ENCODE measurements around the gene COX14. TPM values are rescaled to one million over a fixed set of nuclear protein-coding genes. Genes with fewer than 3 reads are reported as not detected.

Gene COX14
- total RNA-seq, 2 experiments from 2014 or later, result 43.1 to 51.0 TPM

- Mint-ChIP-seq H3K9me3 (no peaks in the 10 kb centered on the region), H3K36me3 (ENCODE audit: low read depth) (peaks cover 10% of the 10 kb centered on the region), H3K27me3 (no peaks in the 10 kb centered on the region), H3K27ac (no peak overlapping the region), H3K4me3 (no peak overlapping the region), H3K4me1 (ENCODE audit: low read depth) (no peaks in the 10 kb centered on the region)
- no peak for TF ChIP-seq CTCF (IDR thresholded peaks at IDR 0.05)
- intact Hi-C loops (cut with micrococcal nuclease), result no loop called here
- CTCF ChIA-PET, result interaction anchor here (1.4 to 6.7 kb wide), 4 partner anchors 16 to 210 kb away, joined by 3 to 32 read pairs (median 4); partner anchors contain the start of gene SMARCD1
- DNase-seq (no peak), ATAC-seq (no peak)
- POLR2A ChIA-PET, result interaction anchor here (1.3 kb wide), 1 partner anchor 20 kb away, joined by 5 read pairs; no protein-coding TSS in a partner anchor
Observed at GRCh38 chr12:50104417-50105366, 7.3 kb upstream of the COX14 start.

GRCh38 chr12:50105913-50106450 lies 6.1 kb upstream of the COX14 start:
- Mint-ChIP-seq H3K27me3 (no peaks in the 10 kb centered on the region), H3K27ac (no peak overlapping the region), H3K4me1 (ENCODE audit: low read depth) (peaks cover 10% of the 10 kb centered on the region), H3K9me3 (no peaks in the 10 kb centered on the region), H3K36me3 (ENCODE audit: low read depth) (peaks cover 4% of the 10 kb centered on the region), H3K4me3 (no peak overlapping the region)
- intact Hi-C loops (cut with micrococcal nuclease), result no loop called here
- no peak for DNase-seq
- TF ChIP-seq CTCF (IDR thresholded peaks at IDR 0.05), result no peak
- CTCF ChIA-PET, result interaction anchor here (1.2 to 1.4 kb wide), 5 partner anchors 16 to 139 kb away, joined by 3 to 6 read pairs (median 3); partner anchors contain the start of gene SMARCD1
- POLR2A ChIA-PET, result interaction anchor here (0.6 kb wide), 1 partner anchor 1748 kb away, joined by 3 read pairs; no protein-coding TSS in a partner anchor
- ATAC-seq, result no peak

GRCh38 chr12:50106907-50107306 lies 5.1 kb upstream of the COX14 start:
- peaks cover 15% of the 10 kb centered on the region for H3K4me1 Mint-ChIP-seq (ENCODE audit: low read depth)
- ATAC-seq, result no peak
- no peak overlapping the region for H3K27ac Mint-ChIP-seq
- ChIA-PET CTCF (interaction anchor here (1.1 to 1.3 kb wide), 6 partner anchors 17 to 140 kb away, joined by 3 to 6 read pairs (median 4); no protein-coding TSS in a partner anchor), POLR2A (interaction anchor here (0.8 kb wide), 1 partner anchor 23 kb away, joined by 3 read pairs; no protein-coding TSS in a partner anchor)
- peaks cover under 1% of the 10 kb centered on the region for H3K36me3 Mint-ChIP-seq (ENCODE audit: low read depth)
- no peak for DNase-seq
- no peak overlapping the region for H3K4me3 Mint-ChIP-seq
- H3K27me3 Mint-ChIP-seq, result no peaks in the 10 kb centered on the region
- no peaks in the 10 kb centered on the region for H3K9me3 Mint-ChIP-seq
- intact Hi-C loops (cut with micrococcal nuclease), result no loop called here
- no peak for TF ChIP-seq CTCF (IDR thresholded peaks at IDR 0.05)

- Mint-ChIP-seq H3K4me3 (no peak overlapping the region), H3K4me1 (ENCODE audit: low read depth) (peaks cover 15% of the 10 kb centered on the region), H3K9me3 (no peaks in the 10 kb centered on the region), H3K27ac (no peak overlapping the region), H3K27me3 (no peaks in the 10 kb centered on the region), H3K36me3 (ENCODE audit: low read depth) (no peaks in the 10 kb centered on the region)
- POLR2A ChIA-PET, result interaction anchor here (0.8 kb wide), 1 partner anchor 24 kb away, joined by 3 read pairs; no protein-coding TSS in a partner anchor
- ATAC-seq (no peak), DNase-seq (no peak)
- TF ChIP-seq CTCF (IDR thresholded peaks at IDR 0.05), result no peak
- intact Hi-C loops (cut with micrococcal nuclease), result no loop called here
- CTCF ChIA-PET, result interaction anchor here (1.1 to 3.3 kb wide), 8 partner anchors 11 to 141 kb away, joined by 3 to 8 read pairs (median 6); no protein-coding TSS in a partner anchor
Observed at GRCh38 chr12:50107416-50108268, 4.4 kb upstream of the COX14 start.

Measured in activated CD8-positive, alpha-beta T cell treated with anti-CD3 and anti-CD28 coated beads for 36 hours (primary cell).